B cell (primary cell): ENCODE measurements around the gene TMEM114. TPM values are rescaled to one million over a fixed set of nuclear protein-coding genes. Genes with fewer than 3 reads are reported as not detected.

Source experiments
- ATAC-seq: fragments of 200-7000 bp; cut with Tn5 transposase; one replicate; pipeline ENCODE4 v1.10.0; 2021; ENCODE audit warnings: low read depth, mild to moderate bottlenecking, moderate number of reproducible peaks, moderate library complexity
- CTCF ChIA-PET: fragments of 350-600 bp; sonication (Branson Sonifier 250); formaldehyde crosslinking; loops from one replicate; lab custom pipeline; 2021; ENCODE audit warnings: antibody characterized with exemption, inconsistent platforms; lab: Charles Lee
- POLR2A ChIA-PET: fragments of 350-600 bp; sonication (Branson Sonifier 250); formaldehyde crosslinking; loops from one replicate; lab custom pipeline; 2021; ENCODE audit warnings: antibody characterized with exemption; lab: Charles Lee
- DNase-seq: peaks from one replicate; pipeline ENCODE4 v3.0.0; 2013
- H2AFZ ChIP-seq: 2 replicates; pipeline ENCODE4 v1.6.1; 2012; ENCODE audit warnings: mild to moderate bottlenecking, low read depth, low read length; ENCODE audit not compliant: insufficient read depth, poor library complexity, severe bottlenecking
- H3K27ac ChIP-seq, 2 donors: 1 replicate in 1 of 2; 2 replicates in 1 of 2; pipeline ENCODE4 v1.5.1; 2012 to 2013; ENCODE audit warnings: low read length in 2 of 2, mild to moderate bottlenecking in 2 of 2, moderate library complexity in 1 of 2
- H3K27me3 ChIP-seq, 4 experiments: fragments of 200-600 bp in 1 of 4; sonication (generic) in 1 of 4; replicated peaks in 1 of 4; 1 replicate in 2 of 4; 2 replicates in 2 of 4; pipeline versions ENCODE4 v1.6.1 to v1.7.0; 2013 to 2016; ENCODE audit warnings: low read length in 3 of 4, mild to moderate bottlenecking in 2 of 4, mixed read lengths in 1 of 4, moderate library complexity in 1 of 4; ENCODE audit not compliant: insufficient read depth in 4 of 4, control insufficient read depth in 3 of 4; ENCODE audit errors: control extremely low read depth in 1 of 4
- H3K36me3 ChIP-seq, 2 experiments: replicated peaks in 1 of 2; 1 replicate in 1 of 2; 2 replicates in 1 of 2; pipeline versions ENCODE4 v1.6.1 to v1.7.1; 2013; ENCODE audit warnings: low read length in 1 of 2; ENCODE audit not compliant: insufficient read depth in 2 of 2, control insufficient read depth in 1 of 2; ENCODE audit errors: control extremely low read depth in 1 of 2, extremely low read depth in 1 of 2
- H3K4me1 ChIP-seq, 2 donors: fragments of 200-600 bp in 1 of 2; sonication (generic) in 1 of 2; 1 replicate in 1 of 2; 2 replicates in 1 of 2; pipeline versions ENCODE4 v1.5.1 to v1.6.1; 2013 to 2017; ENCODE audit warnings: low read length in 2 of 2; ENCODE audit not compliant: control insufficient read depth in 2 of 2, insufficient read depth in 2 of 2
- H3K4me2 ChIP-seq: replicated peaks from 2 replicates; pipeline ENCODE3; 2012; ENCODE audit warnings: mild to moderate bottlenecking, low read depth, low read length; ENCODE audit not compliant: poor library complexity, severe bottlenecking
- H3K4me3 ChIP-seq, 5 experiments: fragments of 200-600 bp in 1 of 5; sonication (generic) in 1 of 5; 1 replicate in 3 of 5; 2 replicates in 2 of 5; pipeline versions ENCODE4 v1.5.1 to v1.7.0; 2011 to 2016; ENCODE audit warnings: low read length in 4 of 5, mild to moderate bottlenecking in 4 of 5, low read depth in 2 of 5, control low read depth in 1 of 5, moderate library complexity in 1 of 5; ENCODE audit not compliant: insufficient read depth in 1 of 5; ENCODE audit errors: control extremely low read depth in 1 of 5, extremely low read depth in 1 of 5
- H3K79me2 ChIP-seq: fragments of 200-600 bp; sonication (generic); one replicate; pipeline ENCODE4 v1.6.0; 2016; ENCODE audit warnings: low read length; ENCODE audit not compliant: control insufficient read depth, insufficient read depth
- H3K9ac ChIP-seq: fragments of 200-600 bp; sonication (generic); 2 replicates; pipeline ENCODE4 v1.6.1; 2017; ENCODE audit warnings: mild to moderate bottlenecking, low read length, moderate library complexity
- H3K9me3 ChIP-seq, 3 donors: one replicate each; pipeline versions ENCODE4 v1.6.1 to v1.7.1; 2013; ENCODE audit warnings: low read length in 2 of 3; ENCODE audit not compliant: control insufficient read depth in 2 of 3, insufficient read depth in 1 of 3; ENCODE audit errors: control extremely low read depth in 1 of 3
- H4K20me1 ChIP-seq: 2 replicates; pipeline ENCODE4 v1.6.0; 2012; ENCODE audit warnings: mild to moderate bottlenecking, low read length; ENCODE audit not compliant: insufficient read depth, control insufficient read depth, poor library complexity, severe bottlenecking
- H3K27ac Mint-ChIP-seq: one replicate; pipeline ENCODE4 v1.8.0; 2021; ENCODE audit warnings: mixed read lengths
- H3K27me3 Mint-ChIP-seq: one replicate; pipeline ENCODE4 v1.8.0; 2021; ENCODE audit warnings: mixed read lengths
- H3K4me1 Mint-ChIP-seq: one replicate; pipeline ENCODE4 v1.8.0; 2021; ENCODE audit warnings: mixed read lengths
- H3K4me3 Mint-ChIP-seq: one replicate; pipeline ENCODE4 v1.8.0; 2021; ENCODE audit warnings: mixed read lengths
- H3K9me3 Mint-ChIP-seq: one replicate; pipeline ENCODE4 v1.8.0; 2022; ENCODE audit warnings: mixed read lengths; ENCODE audit not compliant: insufficient read depth
- CTCF ChIP-seq: fragments of 200-600 bp; IDR thresholded peaks from one replicate; pipeline ENCODE4 v1.8.0; 2022; ENCODE audit warnings: antibody characterized with exemption, mild to moderate bottlenecking
- EZH2 ChIP-seq: IDR thresholded peaks from 2 replicates; pipeline ENCODE4 v1.6.1; 2012; ENCODE audit warnings: borderline replicate concordance, low read depth, mild to moderate bottlenecking, moderate library complexity, low read length; ENCODE audit not compliant: insufficient read depth, poor library complexity, severe bottlenecking
- WGBS: methylation state at CpG from one replicate; pipeline ENCODE4 v1.1.5; 2013; ENCODE audit warnings: missing lambda C conversion rate; ENCODE audit not compliant: insufficient coverage; 5-methylcytosine and 5-hydroxymethylcytosine counted together
- intact Hi-C: fragments of 100-400 bp; cut with micrococcal nuclease; formaldehyde crosslinking; loops from one replicate; pipeline ENCODE4 v1.10.0; 2022
- polyA plus RNA-seq: library from polyadenylated mRNA; depleted of rRNA; stranded (reverse); fragments of >200 nt; gene quantifications from 2 replicates; pipeline ENCODE4 v1.2.3, GENCODE V29; 2012
- total RNA-seq, 2 donors: library from RNA; stranded (reverse); fragments of 120-200 nt in 1 of 2; gene quantifications; 1 replicate in 1 of 2; 2 replicates in 1 of 2; pipeline versions ENCODE4 v1.2.3 to v1.2.4, GENCODE V29; 2013 to 2022

Gene TMEM114
- total and polyA plus RNA-seq, 2 donors (not counting 1 experiment from before 2014, with no cell fraction given), result not detected

GRCh38 chr16:8627456-8627855 is 37.1 kb upstream of the TMEM114 start:
- Histone ChIP-seq H3K4me2 (no peak overlapping the region), H4K20me1 (peaks cover 21% of the 10 kb centered on the region), H3K4me1 (peaks cover 3 to 4% of the 10 kb centered on the region in 2 donors), H3K9ac (no peak overlapping the region), H3K36me3 (peaks cover 2 to 62% of the 10 kb centered on the region in 2 experiments), H3K4me3 (no peak overlapping the region), H3K27me3 (no peaks in the 10 kb centered on the region), H3K79me2 (peaks cover 50% of the 10 kb centered on the region), H3K27ac (no peak overlapping the region), H2AFZ (no peak overlapping the region), H3K9me3 (no peaks in the 10 kb centered on the region)
- Mint-ChIP-seq H3K4me3 (no peak overlapping the region), H3K27me3 (no peaks in the 10 kb centered on the region), H3K27ac (no peak overlapping the region), H3K4me1 (peaks cover 11% of the 10 kb centered on the region), H3K9me3 (no peaks in the 10 kb centered on the region)
- no peak for TF ChIP-seq EZH2
- TF ChIP-seq CTCF, result no peak
- no peak for DNase-seq
- POLR2A ChIA-PET, result no interaction called here
- no peak for ATAC-seq
- WGBS, result 97% methylated on average over 3 of the region's 4 CpGs
- CTCF ChIA-PET, result interaction anchor here (1.1 kb wide), 1 partner anchor 44 kb away, joined by 3 read pairs; no protein-coding TSS in a partner anchor
- intact Hi-C loops, result no loop called here

GRCh38 chr16:8626946-8627345 is 36.6 kb upstream of the TMEM114 start:
- ChIA-PET CTCF (interaction anchor here (0.6 kb wide), 1 partner anchor 1759 kb away, joined by 3 read pairs; the partner anchor contains the start of gene ATF7IP2), POLR2A (no interaction called here)
- Histone ChIP-seq H3K4me1 (peaks cover 8 to 9% of the 10 kb centered on the region in 2 donors), H3K9me3 (no peaks in the 10 kb centered on the region), H3K79me2 (peaks cover 55% of the 10 kb centered on the region), H2AFZ (no peak overlapping the region), H3K27ac (no peak overlapping the region), H3K4me2 (no peak overlapping the region), H3K4me3 (no peak overlapping the region), H3K36me3 (peaks cover 2 to 57% of the 10 kb centered on the region in 2 experiments), H4K20me1 (peaks cover 21% of the 10 kb centered on the region), H3K27me3 (no peaks in the 10 kb centered on the region), H3K9ac (no peak overlapping the region)
- 97% methylated on average over 6 of the region's 8 CpGs for whole genome bisulfite sequencing
- no peaks in the 10 kb centered on the region for H3K9me3 Mint-ChIP-seq
- no peak for DNase-seq
- no peak overlapping the region for H3K4me3 Mint-ChIP-seq
- H3K4me1 Mint-ChIP-seq, result peaks cover 15% of the 10 kb centered on the region
- no peaks in the 10 kb centered on the region for H3K27me3 Mint-ChIP-seq
- ATAC-seq, result no peak
- intact Hi-C loops, result no loop called here
- no peak overlapping the region for H3K27ac Mint-ChIP-seq
- TF ChIP-seq CTCF (no peak), EZH2 (no peak)
